SK-N-SH treated with all-trans-retinoic acid at 6 μM for 48 hours (cell line): ENCODE data around the gene MEIS2.

ENCODE experiments used
- BACH2 ChIP-seq: fragments of 250-450 bp; sonication (Bioruptor Pico); IDR thresholded peaks from 2 replicates; pipeline ENCODE4 v1.9.0; 2021; ENCODE audit warnings: mild to moderate bottlenecking, borderline replicate concordance
- CREB5 ChIP-seq: fragments of 250-450 bp; sonication (Bioruptor Pico); IDR thresholded peaks from 2 replicates; pipeline ENCODE4 v1.5.1; 2020; ENCODE audit warnings: low read depth, mild to moderate bottlenecking, moderate library complexity
- CSRNP3 ChIP-seq: fragments of 250-450 bp; sonication (Bioruptor Pico); IDR thresholded peaks from 2 replicates; pipeline ENCODE4 v1.5.1; 2021; ENCODE audit warnings: mild to moderate bottlenecking, moderate library complexity
- GLIS3 ChIP-seq: fragments of 250-450 bp; sonication (Bioruptor Pico); IDR thresholded peaks from 2 replicates; pipeline ENCODE4 v1.5.0; 2020; ENCODE audit warnings: mild to moderate bottlenecking, moderate library complexity
- ISL1 ChIP-seq: fragments of 250-450 bp; sonication (Bioruptor Pico); IDR thresholded peaks from 2 replicates; pipeline ENCODE4 v2.1.2; 2022; ENCODE audit warnings: mild to moderate bottlenecking, moderate library complexity
- PATZ1 ChIP-seq: fragments of 250-450 bp; sonication (Bioruptor Pico); IDR thresholded peaks from 2 replicates; pipeline ENCODE4 v1.8.0; 2020; ENCODE audit warnings: mild to moderate bottlenecking, moderate library complexity, borderline replicate concordance
- POU6F1 ChIP-seq: fragments of 250-450 bp; sonication (Bioruptor Pico); IDR thresholded peaks from 2 replicates; pipeline ENCODE4 v1.8.0; 2021; ENCODE audit warnings: low read depth, mild to moderate bottlenecking, moderate library complexity, borderline replicate concordance
- SNAI2 ChIP-seq: fragments of 250-450 bp; sonication (Bioruptor Pico); IDR thresholded peaks from 2 replicates; pipeline ENCODE4 v1.5.0; 2020; ENCODE audit warnings: mild to moderate bottlenecking, moderate library complexity
- ZC3H10 ChIP-seq: fragments of 250-450 bp; sonication (Bioruptor Pico); IDR thresholded peaks from 2 replicates; pipeline ENCODE4 v1.5.1; 2021; ENCODE audit warnings: mild to moderate bottlenecking, moderate library complexity
- ZFP3 ChIP-seq: fragments of 250-450 bp; sonication (Bioruptor Pico); IDR thresholded peaks from 2 replicates; pipeline ENCODE4 v1.5.0; 2020; ENCODE audit warnings: mild to moderate bottlenecking, moderate library complexity
- ZFP30 ChIP-seq: fragments of 450-650 bp; formaldehyde crosslinking; IDR thresholded peaks from 2 replicates; pipeline ENCODE4 v1.5.0; 2022; ENCODE audit warnings: mild to moderate bottlenecking, moderate library complexity
- TF ChIP-seq, protein P1 (sequence below): fragments of 250-450 bp; sonication (Bioruptor Pico); IDR thresholded peaks from 2 replicates; pipeline ENCODE4 v1.5.0; 2020; ENCODE audit warnings: mild to moderate bottlenecking, moderate library complexity

GRCh38 chr15:37136666-37137065, 36.3 kb upstream of the MEIS2 start:
- no peak for TF ChIP-seq BACH2 (CRISPR knock-in tag)
- no peak for TF ChIP-seq CSRNP3
- no peak for TF ChIP-seq ZC3H10
- TF ChIP-seq PATZ1 = no peak
- TF ChIP-seq, protein P1, sequence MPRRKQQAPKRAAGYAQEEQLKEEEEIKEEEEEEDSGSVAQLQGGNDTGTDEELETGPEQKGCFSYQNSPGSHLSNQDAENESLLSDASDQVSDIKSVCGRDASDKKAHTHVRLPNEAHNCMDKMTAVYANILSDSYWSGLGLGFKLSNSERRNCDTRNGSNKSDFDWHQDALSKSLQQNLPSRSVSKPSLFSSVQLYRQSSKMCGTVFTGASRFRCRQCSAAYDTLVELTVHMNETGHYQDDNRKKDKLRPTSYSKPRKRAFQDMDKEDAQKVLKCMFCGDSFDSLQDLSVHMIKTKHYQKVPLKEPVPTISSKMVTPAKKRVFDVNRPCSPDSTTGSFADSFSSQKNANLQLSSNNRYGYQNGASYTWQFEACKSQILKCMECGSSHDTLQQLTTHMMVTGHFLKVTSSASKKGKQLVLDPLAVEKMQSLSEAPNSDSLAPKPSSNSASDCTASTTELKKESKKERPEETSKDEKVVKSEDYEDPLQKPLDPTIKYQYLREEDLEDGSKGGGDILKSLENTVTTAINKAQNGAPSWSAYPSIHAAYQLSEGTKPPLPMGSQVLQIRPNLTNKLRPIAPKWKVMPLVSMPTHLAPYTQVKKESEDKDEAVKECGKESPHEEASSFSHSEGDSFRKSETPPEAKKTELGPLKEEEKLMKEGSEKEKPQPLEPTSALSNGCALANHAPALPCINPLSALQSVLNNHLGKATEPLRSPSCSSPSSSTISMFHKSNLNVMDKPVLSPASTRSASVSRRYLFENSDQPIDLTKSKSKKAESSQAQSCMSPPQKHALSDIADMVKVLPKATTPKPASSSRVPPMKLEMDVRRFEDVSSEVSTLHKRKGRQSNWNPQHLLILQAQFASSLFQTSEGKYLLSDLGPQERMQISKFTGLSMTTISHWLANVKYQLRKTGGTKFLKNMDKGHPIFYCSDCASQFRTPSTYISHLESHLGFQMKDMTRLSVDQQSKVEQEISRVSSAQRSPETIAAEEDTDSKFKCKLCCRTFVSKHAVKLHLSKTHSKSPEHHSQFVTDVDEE (CRISPR knock-in tag) = no peak
- no peak for TF ChIP-seq CREB5 (CRISPR knock-in tag)
- no peak for TF ChIP-seq GLIS3 (CRISPR knock-in tag)
- no peak for TF ChIP-seq SNAI2 (CRISPR knock-in tag)
- no peak for TF ChIP-seq ISL1
- TF ChIP-seq ZFP30 (CRISPR knock-in tag) = no peak
- no peak for TF ChIP-seq ZFP3 (CRISPR knock-in tag)
- no peak for TF ChIP-seq POU6F1 (CRISPR knock-in tag)
